NCI-H774 (cell line): Measurements from ENCODE around the gene MST1R.
"Not testable (repeated sequence)": the region's sequence is repeated elsewhere in the genome, so short reads cannot be mapped to it uniquely, and the experiment has no call there.

Experiments
- DNase-seq: peaks from one replicate; lab custom pipeline; 2025; lab: John Stamatoyannopoulos, UW

Gene MST1R

GRCh38 chr3:49911611-49912010, 7.9 kb upstream of the MST1R start:
- DNase-seq, result no peak

DNA sequence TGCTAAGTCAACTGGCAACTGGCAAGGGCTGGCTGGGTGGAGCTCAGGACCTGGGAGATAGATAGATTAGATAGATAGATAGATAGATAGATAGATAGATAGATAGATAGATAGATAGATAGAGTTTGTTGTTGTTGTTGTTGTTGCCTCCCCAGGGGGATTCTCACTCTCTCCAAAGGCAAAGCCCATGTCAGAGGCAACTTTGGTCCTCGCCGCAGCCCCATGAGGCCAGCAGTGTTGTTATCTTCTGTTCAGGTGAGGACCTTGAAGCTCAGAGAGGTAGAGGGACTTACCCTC, 7.4 kb upstream of the MST1R start:
- DNase-seq, result no peak

DNA sequence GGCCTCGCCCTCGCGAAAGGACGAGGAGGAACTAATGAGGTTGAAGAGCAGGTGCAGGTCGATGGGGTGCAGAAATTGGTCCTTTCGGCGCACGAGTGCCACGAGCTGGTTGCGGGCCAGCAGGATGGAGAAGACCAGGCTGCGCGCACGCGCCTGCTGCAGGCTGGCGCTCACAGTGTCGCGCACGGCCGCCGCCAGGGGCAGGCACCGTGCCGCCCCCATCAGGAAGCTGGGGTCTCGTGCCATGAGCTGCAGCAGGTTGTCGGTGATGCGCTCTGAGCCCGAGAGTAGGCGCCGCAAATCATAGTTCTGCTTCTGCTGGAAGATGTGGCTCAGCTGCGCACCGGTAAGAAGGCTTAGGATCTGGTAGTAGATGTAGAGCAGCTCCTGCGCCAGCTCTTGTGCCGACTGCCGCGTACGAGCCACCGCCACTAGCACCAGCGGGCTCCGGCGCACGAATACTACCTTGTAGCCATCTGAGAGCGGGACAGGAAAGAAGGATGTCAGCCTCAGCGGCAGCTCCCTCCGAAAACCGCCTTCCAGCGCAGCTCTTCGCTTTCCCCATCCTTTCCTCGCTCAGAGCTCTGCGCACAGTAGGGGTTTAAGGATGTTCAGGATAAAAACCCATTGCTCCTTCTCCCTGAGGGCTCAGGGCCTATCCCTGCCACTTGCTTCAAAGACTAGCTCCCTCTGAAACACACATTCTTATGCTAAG, 6.9 kb upstream of the MST1R start:
- DNase-seq, result no peak

DNA sequence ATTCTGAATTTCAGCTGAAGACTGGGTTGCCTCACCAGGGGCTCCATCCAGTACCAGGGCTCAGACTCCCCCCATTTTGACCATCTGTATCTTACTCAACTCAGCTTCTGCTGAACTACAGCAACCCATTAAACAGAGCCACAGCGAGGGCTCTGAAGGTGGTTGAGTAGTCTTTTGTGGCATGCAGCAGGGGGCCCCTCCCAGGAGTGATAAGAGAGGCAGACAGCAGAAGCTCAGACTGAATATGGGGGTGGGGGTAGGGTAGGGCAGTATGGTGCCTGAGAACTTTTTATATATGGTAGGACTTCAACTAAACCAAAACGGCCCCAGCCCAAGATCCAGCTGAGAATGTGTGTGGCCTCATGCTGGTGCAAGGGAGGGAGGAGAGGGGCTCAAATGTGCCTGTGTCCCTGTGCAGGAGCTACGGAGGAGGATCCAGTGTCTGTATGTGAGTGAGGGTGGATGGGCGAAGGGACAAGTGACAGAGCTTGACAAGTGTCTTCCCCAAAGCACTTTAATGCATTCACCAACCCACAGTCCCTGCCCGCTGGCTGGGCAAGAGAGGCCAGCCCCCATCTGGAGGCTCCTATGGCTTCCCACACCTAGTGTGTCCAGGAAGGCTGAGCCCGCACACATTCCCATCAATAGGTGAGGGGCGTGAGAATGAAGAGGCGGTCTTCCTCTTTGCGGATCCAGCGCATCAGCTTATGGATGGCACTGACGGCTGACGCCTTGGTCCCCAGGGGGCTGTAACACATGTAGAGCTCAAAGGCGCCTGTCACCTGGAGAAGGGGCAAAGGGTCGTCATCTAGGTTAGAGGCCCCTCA, 4.9 kb upstream of the MST1R start:
- no peak for DNase-seq

DNA sequence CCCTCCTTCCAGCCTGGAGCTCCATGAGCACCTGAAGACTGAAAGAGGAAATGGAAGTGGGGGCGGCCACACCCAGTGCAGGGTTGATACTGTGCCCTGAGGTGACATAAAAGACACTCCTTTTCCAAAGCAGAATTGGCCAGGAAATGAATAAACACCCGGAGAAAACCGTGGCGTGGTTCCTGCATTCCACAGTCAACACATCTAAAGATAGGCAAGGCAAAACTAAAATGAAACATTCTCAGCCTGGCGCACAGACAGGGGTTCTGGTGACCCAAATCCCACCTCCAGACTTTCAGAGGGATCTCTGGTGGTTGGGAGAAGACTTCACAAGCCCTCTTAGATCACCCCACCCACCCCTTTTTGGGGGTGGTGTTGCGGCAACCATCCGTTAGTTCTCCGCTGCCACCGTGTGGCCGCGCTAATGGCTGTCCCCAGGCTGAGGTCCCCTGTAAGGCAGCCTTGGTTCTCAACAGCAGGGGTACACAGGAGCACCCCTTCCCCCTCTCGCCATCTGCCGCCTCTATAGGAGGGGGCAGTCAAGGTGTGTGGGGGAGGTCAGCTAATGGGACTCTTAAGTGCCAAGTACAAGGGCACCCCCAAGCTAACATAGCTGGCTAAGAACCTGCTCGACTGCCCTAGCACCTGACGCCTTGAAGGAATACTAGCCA, 2.5 kb upstream of the MST1R start:
- DNase-seq, result no peak

DNA sequence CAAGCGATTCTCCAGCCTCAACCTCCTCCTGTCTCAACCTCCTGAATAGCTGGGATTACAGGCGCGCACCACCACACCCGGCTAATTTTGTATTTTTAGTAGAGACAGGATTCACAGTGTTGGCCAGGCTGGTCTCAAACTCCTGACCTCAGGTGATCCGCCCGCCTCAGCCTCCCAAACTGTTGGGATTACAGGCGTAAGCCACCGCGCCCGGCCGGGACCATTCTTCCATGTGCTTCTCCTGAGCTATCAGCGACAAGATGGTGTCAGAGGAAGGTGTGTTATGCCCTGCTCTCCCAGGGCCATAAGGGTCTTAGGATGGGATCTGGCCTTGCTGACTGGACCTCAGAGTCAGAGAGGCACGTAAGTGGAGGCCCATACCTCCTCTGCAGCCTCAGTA, 775 bp upstream of the MST1R start:
- not testable (repeated sequence) for DNase-seq

GRCh38 chr3:49902511-49903345, 945 bp downstream of the MST1R start:
- no peak for DNase-seq

- DNase-seq, result no peak
Measured at GRCh38 chr3:49901366-49902339, 2.0 kb downstream of the MST1R start.

DNA sequence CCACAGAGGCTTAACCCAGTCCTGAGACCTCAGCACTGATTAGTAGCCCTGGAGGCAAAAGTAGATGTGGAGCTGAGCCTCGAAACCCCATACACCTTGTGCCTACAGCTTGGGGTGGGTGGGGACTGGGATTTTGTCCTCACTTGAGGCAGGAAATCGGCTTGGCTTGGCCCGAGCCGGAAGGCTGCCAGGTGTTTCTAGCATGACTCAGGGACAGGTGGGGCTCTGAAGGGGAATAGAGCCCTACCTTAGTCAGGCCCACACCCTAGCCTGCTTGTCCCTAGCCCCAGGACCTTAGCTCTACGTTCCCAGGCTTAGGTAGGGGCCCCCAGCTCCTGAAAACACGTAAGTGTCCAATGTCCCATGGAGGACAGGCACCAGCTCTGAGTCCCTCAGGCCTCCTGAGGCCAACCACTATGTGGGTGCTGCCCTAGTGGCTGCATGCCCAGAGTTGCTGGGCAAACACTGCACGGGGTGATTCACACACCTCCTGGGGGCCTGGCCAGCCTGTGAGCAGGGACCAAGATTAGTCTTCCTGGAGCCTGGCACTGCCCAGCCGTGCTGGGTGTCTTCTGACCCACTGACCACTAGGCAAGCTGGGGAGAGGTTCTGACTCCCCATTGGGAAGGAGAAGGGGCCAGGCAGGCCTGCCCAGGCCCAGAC, 3.1 kb downstream of the MST1R start:
- DNase-seq, result peak; percentile 37

DNA sequence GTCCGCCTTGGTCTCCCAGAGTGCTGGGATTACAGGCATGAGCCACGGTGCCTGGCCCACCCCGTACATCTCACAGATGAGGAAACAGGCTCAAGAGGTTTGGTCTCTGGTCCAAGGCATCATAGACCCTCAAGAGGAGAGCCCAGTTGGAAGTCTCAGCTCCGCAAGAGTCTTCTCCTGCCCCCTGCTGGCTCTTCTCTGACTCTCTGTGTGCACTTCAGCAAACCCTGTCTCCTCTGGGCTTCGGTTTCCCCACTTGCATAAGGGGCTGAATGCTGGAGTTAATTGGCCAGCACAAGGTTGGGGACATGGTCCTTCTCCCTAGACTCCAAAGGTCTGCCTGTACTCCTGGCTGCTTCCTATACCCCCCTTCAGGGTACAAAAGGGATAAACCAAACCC, 3.9 kb downstream of the MST1R start:
- no peak for DNase-seq

- DNase-seq, result no peak
Measured at GRCh38 chr3:49898991-49899390, 4.7 kb downstream of the MST1R start.

GRCh38 chr3:49896345-49896744, 7.3 kb downstream of the MST1R start:
- DNase-seq, result no peak

- DNase-seq, result no peak
Measured at GRCh38 chr3:49895791-49896190, 7.9 kb downstream of the MST1R start.

- DNase-seq, result no peak
Measured at GRCh38 chr3:49889296-49889695, 14.4 kb downstream of the MST1R start.

- no peak for DNase-seq
Measured at GRCh38 chr3:49886922-49887265, 16.8 kb downstream of the MST1R start.

GRCh38 chr3:49883998-49884397, 19.7 kb downstream of the MST1R start:
- no peak for DNase-seq

DNA sequence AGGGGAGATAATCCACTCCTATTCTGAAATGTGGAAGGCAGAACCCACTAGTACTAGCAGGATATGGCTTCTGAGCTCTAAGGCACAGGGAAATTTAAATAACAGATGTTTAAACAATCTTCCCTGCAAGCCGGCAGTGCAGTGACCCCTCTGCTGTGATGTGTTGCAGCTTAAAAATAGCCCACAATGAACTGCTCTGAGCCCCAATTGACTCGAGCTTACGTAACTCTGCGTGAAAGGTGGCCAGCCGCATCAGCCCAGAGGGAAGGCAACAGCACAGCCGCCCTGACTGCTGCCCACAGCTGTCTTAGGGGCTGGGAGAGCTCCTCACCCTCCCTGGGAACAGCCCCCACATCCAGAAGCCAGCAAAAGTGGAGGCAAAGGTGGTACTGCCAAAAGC, 21.5 kb downstream of the MST1R start:
- DNase-seq, result no peak

GRCh38 chr3:49880581-49881315, 22.9 kb downstream of the MST1R start:
- no peak for DNase-seq

GRCh38 chr3:49879721-49880120, 24.0 kb downstream of the MST1R start:
- no peak for DNase-seq

GRCh38 chr3:49878686-49879085, 25.0 kb downstream of the MST1R start:
- no peak for DNase-seq
